NT2/D1 (cell line): ENCODE data around the gene ANKRD2.

Source experiments
- YY1 ChIP-seq: IDR thresholded peaks from 2 replicates; pipeline ENCODE4 v1.6.1; 2011; ENCODE audit not compliant: insufficient read length, insufficient read depth
- ZNF274 ChIP-seq: IDR thresholded peaks from 2 replicates; pipeline ENCODE4 v1.6.1; 2011; ENCODE audit warnings: mild to moderate bottlenecking, low read depth, low read length

- TF ChIP-seq ZNF274 (no peak), YY1 (no peak)
Measured at GRCh38 chr10:97597778-97598177, 25.2 kb downstream of the ANKRD2 start.
